Adrenal gland (tissue), 5 donors: Measurements from ENCODE around the gene FGD5.

Source experiments
- CTCF ChIP-seq, 6 experiments: fragments of 450-650 bp in 4 of 6; fragments of 200-600 bp in 2 of 6; sonication (generic) in 1 of 6; IDR thresholded peaks; 1 replicate in 5 of 6; 2 replicates in 1 of 6; pipeline versions ENCODE4 v1.5.1 to v1.8.0; 2016 to 2021; ENCODE audit warnings: antibody characterized with exemption in 6 of 6, mild to moderate bottlenecking in 2 of 6, moderate library complexity in 1 of 6
- POLR2A ChIP-seq, 2 donors: fragments of 450-650 bp; IDR thresholded peaks; one replicate each; pipeline ENCODE4 v1.6.1; 2017; ENCODE audit warnings: antibody characterized with exemption in 2 of 2, mild to moderate bottlenecking in 2 of 2, moderate library complexity in 1 of 2
- donor health status: DM: no; HTN: no; CAD: no.

DNA sequence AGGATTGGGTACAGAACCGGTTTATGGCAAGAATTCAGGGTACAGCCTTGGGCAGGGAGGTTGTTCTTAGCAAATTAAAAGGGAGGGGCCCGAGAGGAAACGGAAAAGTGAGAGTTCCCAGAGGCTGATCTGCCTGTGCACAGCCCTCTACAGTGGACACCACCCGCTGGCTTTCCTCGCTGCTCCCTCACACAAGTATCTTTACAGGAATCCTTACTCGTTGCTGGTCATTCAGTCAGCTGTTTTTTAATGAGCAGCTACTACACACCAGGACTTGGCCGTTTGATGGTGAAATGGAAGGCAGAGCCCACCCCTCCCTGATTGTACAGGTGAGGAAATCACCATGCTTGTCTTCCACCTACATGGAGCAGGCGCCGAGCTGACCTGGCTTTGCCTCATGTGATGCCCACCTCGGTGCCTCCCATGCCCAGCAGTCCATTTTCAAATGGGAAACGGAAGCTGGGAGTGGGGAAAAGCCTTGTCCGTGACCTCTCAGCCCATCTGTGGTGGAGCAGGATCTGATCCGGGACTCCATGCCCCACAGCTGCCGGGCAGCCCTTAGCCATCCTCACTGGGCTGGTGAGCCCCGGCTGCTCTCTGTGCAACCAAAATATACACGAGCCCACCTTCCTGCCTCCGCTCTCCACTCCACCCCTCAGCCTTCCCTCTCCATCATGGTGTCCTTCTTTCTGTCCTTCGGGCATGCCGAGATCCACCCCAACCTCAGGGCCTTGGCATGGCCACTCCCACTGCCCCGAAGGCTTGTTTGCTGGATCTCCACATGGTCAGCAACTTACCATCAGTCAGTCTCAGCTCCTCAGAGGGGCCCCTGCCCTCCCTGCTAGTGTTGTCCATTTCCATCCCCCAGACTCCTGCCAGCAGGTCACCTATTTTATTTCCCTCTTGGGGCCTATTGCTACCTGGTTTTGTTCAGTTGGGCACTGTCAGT is 33.3 kb upstream of the FGD5 start:
- TF ChIP-seq CTCF (IDR thresholded peaks at IDR 0.05) (no peak), POLR2A (IDR thresholded peaks at IDR 0.05) (no peak)
